GM19240 (cell line): Measurements from ENCODE around the gene H6PD.

Experiments
- DNase-seq: peaks from one replicate; pipeline ENCODE4 v3.0.0; 2011; ENCODE audit warnings: low spot score; ENCODE audit not compliant: insufficient read length

The H6PD gene

GRCh38 chr1:9207086-9207485 lies 27.5 kb upstream of the H6PD start:
- no peak for DNase-seq

- DNase-seq, result no peak
These were observed 26.9 kb upstream of the H6PD start for GRCh38 chr1:9207715-9208114.

DNA sequence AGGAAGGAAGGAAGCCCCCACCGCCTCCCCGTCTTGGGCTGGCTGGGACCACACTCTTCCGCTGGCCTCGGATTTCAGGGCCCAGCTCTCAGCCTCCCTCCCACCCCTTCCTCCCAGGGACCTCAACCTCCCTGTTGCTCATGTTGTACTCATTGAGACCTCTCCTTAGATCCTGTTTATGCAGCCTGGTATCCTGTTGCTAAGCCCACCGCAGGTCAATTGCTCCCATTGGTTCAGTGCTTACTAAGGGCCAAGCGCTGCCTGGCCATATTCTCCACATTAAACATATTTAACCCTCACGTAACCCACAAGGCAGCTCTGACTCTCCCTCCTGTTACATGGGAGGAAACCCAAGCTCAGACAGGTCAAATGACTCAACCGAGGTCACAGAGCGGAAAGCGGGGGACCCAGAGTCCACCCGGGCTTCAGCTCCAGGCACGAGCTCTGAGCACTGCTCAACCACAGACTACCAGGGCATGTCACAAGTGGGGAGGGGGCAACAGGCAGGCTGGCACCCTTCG lies 23.2 kb upstream of the H6PD start:
- DNase-seq, result no peak

DNA sequence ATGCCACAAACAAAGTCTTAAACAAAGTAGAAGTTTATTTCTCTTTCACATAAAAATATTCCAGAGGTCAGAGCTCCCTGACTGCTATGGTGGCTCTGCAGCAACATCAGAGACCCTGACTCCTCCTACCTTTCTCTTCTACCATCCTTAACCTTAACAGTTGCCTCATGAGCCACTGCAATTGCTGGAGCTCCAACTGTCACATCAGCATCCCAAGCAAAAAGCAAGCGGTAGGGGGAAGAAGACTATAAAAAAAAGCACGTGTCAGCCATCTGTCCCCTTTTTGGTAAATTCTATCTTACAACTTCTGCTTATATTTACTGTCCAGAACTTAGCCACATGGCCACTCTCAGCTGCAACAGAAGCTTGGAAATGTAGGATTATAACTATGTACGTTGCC lies 21.8 kb upstream of the H6PD start:
- DNase-seq, result no peak

GRCh38 chr1:9213956-9214355 lies 20.6 kb upstream of the H6PD start:
- DNase-seq, result no peak

DNA sequence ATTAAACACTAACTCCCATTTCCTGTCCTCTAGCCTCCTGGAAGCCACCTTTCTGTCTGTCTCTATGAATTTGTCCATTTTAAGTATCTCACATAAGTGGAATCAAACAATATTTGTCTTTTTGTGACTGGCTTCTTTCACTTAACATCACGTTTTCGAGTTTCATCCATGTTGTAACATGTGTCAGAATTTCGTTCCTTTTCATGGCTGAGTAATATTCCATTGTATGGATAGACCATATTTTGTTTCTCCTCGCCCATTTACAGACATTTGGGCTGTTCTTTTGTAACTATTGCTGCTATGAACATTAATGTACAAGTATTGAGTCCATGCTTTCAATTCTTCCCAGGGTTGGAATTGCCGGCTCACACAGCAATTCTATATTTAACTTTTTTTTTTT lies 15.7 kb upstream of the H6PD start:
- no peak for DNase-seq

DNA sequence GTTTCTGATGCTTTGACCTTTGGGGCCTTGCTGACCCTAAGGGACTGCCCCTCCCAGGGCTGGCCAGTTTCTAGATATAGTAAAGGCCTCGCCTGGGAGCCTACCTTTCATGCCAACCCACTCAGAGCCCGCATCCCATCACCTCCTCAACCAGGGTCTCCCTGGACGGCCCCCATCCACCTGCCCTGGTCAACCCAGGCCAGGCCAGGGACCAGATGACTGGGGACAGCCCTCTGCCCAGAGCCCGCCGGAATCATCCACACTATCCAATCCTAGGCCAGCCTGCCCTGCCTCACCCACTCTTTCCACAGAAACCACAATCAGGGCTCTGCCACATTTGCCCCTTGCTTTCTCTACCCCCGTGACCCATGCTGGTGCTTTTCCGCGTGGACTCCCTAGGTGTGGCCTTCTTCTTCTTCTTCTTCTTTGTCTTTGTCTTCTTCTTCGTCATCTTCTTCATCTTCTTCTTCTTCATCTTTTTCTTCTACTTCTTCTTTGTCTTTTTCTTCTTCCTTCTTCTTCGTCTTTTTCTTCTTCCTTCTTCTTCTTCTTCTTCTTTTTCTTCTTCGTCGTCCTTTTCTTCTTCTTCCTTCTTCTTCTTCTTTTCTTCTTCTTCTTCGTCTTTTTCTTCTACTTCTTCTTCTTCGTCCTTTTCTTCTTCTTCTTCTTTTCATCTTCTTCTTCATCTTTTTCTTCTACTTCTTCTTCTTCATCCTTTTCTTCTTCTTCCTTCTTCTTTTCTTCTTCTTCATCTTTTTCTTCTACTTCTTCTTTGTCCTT lies 11.5 kb upstream of the H6PD start:
- DNase-seq, result no peak

GRCh38 chr1:9224664-9225410 lies 9.7 kb upstream of the H6PD start:
- no peak for DNase-seq

DNA sequence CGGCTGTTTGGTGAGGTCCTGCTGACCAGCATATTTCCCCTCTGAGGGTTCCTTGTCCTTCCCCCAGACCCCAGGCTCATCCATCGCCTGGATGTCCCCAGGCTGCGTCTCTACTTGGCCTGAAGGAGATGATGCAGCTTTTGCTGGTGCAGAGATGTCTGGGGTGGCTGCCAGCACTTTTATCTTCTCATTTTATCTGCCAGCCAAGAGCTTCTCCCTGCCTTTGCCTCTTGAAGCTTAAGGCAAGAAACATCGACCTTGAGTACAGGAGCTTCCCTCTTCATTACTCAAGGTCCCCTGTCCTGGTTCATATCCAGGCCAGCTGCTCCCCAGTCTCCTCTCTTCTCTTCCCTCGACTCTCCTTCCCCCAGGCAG lies 9.2 kb upstream of the H6PD start:
- DNase-seq, result no peak

GRCh38 chr1:9228609-9229008 lies 6.0 kb upstream of the H6PD start:
- no peak for DNase-seq

- DNase-seq, result no peak
These were observed 5.0 kb upstream of the H6PD start for GRCh38 chr1:9229549-9229948.

DNA sequence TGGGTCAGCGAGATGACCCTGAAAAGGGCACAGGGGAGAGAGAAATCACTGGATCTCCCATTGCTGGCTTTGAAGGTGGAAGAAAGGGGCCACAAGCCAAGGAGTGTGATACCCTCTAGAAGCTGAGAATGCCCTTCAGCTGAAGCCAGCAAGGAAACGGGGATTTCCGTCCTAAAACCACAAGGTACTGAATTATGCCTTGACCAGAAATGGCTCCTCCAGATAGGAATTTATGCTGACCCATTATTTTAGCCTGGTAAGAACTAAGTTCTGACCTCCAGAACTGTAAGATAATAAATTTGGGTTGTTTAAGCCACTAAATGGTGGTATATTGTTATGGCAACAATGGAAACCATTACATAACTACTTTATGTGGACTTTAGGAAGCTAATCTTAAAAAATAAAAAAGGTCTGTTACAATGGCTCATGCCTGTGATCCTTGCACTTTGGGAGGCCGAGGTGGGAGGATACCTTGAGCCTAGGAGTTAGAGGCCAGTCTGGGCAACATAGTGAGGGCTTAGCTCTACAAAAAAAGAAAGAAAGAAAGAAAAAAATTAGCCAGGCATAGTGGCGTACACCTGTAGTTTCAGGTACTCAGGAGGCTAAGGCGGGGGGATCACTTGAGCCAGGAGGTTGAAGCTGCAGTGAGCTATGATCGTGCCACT lies 3.6 kb upstream of the H6PD start:
- DNase-seq, result no peak

DNA sequence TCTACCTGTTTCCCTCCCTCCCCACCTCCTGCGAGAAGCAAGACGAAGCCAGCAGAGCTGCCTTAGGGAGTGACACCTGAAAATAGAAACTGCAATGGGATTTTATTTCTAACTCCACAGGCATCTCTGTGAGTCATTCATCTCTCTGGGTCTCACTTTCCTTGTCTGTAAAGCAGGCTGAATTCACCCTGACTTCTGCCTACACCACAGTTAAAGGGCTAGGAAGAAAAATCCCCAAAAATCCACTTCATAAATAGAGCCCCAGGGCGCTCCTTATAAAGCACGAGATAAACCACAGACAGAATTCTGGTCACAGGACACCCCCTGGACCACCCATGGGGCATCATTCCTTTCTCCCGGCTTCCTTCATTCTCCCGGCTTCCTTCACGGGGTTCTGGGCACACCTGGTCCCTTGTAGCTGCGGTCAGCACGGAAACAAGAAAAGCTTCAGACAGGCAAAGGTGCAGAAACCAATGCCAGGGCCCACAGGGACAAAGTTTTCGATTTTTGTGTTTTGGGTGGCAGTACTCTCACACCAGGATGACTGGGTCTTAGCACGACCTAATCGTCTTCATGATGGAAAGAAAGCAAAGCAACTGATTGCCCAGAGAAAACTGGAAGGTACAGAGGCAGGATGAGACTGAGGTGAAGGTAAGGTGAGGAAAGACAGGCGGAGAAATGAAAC lies 2.8 kb upstream of the H6PD start:
- no peak for DNase-seq

DNA sequence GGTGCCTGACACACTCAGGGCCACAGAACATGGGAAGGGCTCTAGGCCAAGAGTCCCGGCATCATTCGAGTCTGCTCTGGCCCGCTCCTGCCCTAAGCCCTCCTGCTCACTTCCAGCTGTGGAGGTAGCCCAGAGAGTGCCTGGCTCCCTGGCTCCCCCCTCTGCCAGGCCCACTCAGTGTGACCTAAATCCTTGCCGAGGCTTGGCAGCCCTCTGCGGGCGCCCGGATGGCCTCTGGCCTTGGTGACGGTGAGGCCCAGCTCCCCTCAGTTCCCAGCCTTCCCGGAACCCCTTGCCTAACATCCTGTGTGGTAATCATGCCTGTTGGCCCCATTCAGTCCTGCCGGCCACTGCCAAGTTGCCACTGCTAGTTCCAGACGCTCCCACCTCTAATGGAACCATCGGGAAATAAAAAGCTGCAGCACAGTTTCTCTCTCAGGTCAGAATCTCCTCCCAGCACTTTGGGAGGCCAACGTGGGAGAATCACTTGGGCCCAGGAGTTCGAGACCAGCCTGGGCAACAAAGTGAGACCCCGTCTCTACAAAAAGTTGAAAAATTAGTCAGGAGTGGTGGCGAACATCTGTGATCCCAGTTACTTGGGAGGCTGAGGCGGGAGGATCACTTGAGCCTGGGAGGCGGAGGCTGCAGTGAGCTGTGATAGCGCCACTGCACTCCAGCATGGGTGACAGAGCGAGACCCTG lies 1.2 kb upstream of the H6PD start:
- DNase-seq, result no peak

GRCh38 chr1:9233942-9234222 lies 692 bp upstream of the H6PD start:
- no peak for DNase-seq

DNA sequence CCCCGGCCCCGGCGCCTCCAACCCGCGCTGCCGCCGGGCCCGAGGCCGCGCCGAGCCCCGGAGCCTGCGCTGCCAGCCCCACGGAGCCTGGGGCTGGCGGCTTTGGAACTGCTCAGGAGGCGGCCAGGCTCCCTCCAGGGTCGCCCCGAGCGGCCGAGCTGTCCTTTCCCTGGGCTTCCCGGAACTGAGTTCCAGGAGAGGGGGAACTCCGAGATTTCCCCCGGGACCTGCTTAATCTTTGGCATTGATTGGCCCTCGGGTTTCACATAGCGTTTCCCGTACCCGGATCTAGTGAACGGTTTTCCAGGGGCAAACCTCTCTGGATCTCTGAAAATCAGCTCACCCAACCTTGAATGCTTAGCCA lies 504 bp downstream of the H6PD start:
- DNase-seq, result no peak

GRCh38 chr1:9235560-9235959 lies 986 bp downstream of the H6PD start:
- DNase-seq, result no peak

DNA sequence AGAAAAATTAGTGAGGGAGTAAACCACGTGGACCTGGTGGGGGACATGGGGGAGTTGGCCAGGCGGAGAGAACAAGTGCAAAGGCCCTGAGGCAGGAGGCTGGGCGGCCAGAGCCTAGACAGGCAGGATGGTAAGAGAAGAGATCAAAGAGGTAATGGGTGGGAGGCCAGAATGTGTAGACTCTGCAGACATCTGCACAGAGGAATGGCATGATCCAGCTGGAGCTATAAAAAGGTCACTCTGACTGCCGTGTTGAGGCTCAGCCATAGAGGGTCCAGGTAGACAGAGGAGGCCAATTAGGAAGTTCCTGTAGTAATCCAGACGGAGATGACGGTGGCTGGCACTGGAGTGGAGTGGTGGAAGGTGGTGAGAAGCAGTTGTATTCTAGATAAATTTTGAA lies 3.6 kb downstream of the H6PD start:
- DNase-seq, result no peak

GRCh38 chr1:9238550-9238949 lies 4.0 kb downstream of the H6PD start:
- no peak for DNase-seq

DNA sequence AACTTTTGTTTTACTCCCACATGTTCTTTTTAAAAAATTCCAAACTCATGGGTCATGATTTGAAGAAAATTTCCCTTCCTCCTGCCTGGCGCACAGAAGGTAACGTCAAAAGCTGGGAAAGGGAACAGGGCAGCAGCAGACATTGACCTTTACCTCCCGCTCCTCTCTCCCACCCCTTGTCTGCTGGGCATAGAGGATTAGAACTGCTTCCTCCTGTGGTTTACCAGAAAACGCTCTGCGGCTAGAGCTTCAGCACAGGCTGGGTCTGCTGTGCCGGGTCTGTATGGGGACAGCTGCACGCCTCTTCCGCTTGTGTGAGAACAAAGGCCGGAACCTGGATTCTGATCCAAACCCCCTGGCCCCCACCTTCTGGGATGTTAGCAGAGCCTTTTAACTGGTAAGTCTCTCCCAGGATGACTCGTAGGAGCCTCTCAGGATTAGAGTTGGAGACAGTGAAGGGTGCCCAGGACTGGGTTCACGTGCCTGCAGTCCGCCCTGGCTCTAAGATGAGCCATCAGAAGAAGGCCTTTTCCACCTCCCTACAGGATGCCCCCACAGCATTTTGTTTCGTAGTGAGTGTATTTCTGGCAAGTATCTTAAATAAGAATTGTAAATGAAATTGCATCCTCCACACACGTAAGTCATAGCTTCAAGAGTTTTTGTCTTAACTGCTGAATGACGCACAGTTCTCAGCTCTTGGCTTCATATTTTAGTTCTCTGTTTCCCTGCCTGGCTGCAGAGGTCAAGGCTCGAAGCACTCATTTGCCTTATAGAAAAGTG lies 5.2 kb downstream of the H6PD start:
- DNase-seq, result peak; percentile 69
